Left lung (tissue), 10 donors: Measurements from ENCODE around the gene PFKFB3. TPM values are rescaled to one million over a fixed set of nuclear protein-coding genes. Genes with fewer than 3 reads are reported as not detected.

Experiments
- ATAC-seq: fragments of 200-7000 bp; cut with Tn5 transposase; one replicate; pipeline ENCODE4 v1.9.1; 2020; ENCODE audit warnings: moderate library complexity
- DNase-seq, 4 donors: peaks; one replicate each; pipeline ENCODE4 v3.0.0-alpha.2; 2013 to 2020
- H3K27ac ChIP-seq, 2 donors: fragments of 200-600 bp; sonication (generic) in 1 of 2; one replicate each; pipeline versions ENCODE4 v1.5.0 to v1.8.0; 2020 to 2021
- H3K27me3 ChIP-seq, 2 donors: fragments of 200-600 bp; sonication (generic) in 1 of 2; one replicate each; pipeline versions ENCODE4 v1.5.0 to v1.8.0; 2020 to 2021
- H3K36me3 ChIP-seq, 2 donors: fragments of 200-600 bp; sonication (generic) in 1 of 2; one replicate each; pipeline versions ENCODE4 v1.5.0 to v1.8.0; 2020 to 2021
- H3K4me1 ChIP-seq, 2 donors: fragments of 200-600 bp; one replicate each; pipeline ENCODE4 v1.8.0; 2021
- H3K4me3 ChIP-seq, 2 donors: fragments of 200-600 bp; sonication (generic) in 1 of 2; one replicate each; pipeline versions ENCODE4 v1.5.0 to v1.8.0; 2020 to 2021; ENCODE audit warnings: mild to moderate bottlenecking in 1 of 2
- H3K9me3 ChIP-seq, 2 donors: fragments of 200-600 bp; sonication (generic) in 1 of 2; one replicate each; pipeline versions ENCODE4 v1.5.0 to v1.8.0; 2020 to 2021
- intact Hi-C, 2 donors: fragments of 100-400 bp; cut with DNase I; formaldehyde crosslinking; loops; one replicate each; pipeline versions ENCODE4 v1.11.2 to v1.14.2; 2022
- polyA plus RNA-seq, 6 donors: library from polyadenylated mRNA; unstranded; fragments of 120-200 nt; gene quantifications; one replicate each; pipeline ENCODE4 v1.2.1, GENCODE V29; 2013; ENCODE audit not compliant: insufficient read length in 6 of 6
- total RNA-seq, 2 donors: library from RNA; stranded (reverse); fragmentation: NEBNext Ultra II Directional; extraction: Animal tissue kit (Norgen Biotek cat#: 25700); gene quantifications; one replicate each; pipeline ENCODE4 v1.2.1, GENCODE V29; 2021
- TF ChIP-seq, protein P1 (sequence below), 2 donors: fragments of 200-600 bp; sonication (generic) in 1 of 2; IDR thresholded peaks; one replicate each; pipeline versions ENCODE4 v1.5.0 to v1.8.0; 2021; ENCODE audit warnings: antibody characterized with exemption in 2 of 2
- donor health status: DM: no; HTN: yes; CAD: no.
- donor health status: DM: no; HTN: no; CAD: no.

PFKFB3 gene
- total and polyA plus RNA-seq, 8 donors, result 15.3 to 120 (median 22.5) TPM

DNA sequence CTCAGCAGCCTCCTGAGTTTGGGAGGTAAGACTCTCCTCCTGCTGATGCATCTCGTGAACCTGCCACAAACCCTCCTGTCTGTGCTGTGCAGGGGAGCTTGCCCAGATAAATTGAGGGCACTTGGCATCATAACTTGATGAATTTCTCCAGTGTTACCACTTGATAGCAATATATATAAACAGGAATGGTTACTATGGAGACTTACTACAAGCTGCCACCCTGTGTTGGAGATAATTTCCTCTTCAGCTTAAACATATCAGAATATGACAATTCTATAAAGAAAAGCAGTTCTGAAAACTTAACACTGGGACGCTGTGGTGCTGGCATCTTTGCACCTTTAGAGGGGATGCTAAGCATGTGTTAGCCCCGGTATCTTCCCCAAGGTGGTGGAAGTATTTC is 14.9 kb downstream of the PFKFB3 start:
- DNase-seq (no peak), ATAC-seq (no peak)
- H3K27me3 ChIP-seq, result no peaks in the 10 kb centered on the region
- TF ChIP-seq, protein P1, sequence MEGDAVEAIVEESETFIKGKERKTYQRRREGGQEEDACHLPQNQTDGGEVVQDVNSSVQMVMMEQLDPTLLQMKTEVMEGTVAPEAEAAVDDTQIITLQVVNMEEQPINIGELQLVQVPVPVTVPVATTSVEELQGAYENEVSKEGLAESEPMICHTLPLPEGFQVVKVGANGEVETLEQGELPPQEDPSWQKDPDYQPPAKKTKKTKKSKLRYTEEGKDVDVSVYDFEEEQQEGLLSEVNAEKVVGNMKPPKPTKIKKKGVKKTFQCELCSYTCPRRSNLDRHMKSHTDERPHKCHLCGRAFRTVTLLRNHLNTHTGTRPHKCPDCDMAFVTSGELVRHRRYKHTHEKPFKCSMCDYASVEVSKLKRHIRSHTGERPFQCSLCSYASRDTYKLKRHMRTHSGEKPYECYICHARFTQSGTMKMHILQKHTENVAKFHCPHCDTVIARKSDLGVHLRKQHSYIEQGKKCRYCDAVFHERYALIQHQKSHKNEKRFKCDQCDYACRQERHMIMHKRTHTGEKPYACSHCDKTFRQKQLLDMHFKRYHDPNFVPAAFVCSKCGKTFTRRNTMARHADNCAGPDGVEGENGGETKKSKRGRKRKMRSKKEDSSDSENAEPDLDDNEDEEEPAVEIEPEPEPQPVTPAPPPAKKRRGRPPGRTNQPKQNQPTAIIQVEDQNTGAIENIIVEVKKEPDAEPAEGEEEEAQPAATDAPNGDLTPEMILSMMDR (IDR thresholded peaks at IDR 0.05), result no peak
- H3K4me3 ChIP-seq, result no peak overlapping the region
- peaks cover 0 to 8% of the 10 kb centered on the region in 2 donors for H3K4me1 ChIP-seq
- intact Hi-C loops, result no loop called here
- peaks cover 0 to 100% of the 10 kb centered on the region in 2 donors for H3K36me3 ChIP-seq
- H3K9me3 ChIP-seq, result no peaks in the 10 kb centered on the region
- no peak overlapping the region for H3K27ac ChIP-seq

DNA sequence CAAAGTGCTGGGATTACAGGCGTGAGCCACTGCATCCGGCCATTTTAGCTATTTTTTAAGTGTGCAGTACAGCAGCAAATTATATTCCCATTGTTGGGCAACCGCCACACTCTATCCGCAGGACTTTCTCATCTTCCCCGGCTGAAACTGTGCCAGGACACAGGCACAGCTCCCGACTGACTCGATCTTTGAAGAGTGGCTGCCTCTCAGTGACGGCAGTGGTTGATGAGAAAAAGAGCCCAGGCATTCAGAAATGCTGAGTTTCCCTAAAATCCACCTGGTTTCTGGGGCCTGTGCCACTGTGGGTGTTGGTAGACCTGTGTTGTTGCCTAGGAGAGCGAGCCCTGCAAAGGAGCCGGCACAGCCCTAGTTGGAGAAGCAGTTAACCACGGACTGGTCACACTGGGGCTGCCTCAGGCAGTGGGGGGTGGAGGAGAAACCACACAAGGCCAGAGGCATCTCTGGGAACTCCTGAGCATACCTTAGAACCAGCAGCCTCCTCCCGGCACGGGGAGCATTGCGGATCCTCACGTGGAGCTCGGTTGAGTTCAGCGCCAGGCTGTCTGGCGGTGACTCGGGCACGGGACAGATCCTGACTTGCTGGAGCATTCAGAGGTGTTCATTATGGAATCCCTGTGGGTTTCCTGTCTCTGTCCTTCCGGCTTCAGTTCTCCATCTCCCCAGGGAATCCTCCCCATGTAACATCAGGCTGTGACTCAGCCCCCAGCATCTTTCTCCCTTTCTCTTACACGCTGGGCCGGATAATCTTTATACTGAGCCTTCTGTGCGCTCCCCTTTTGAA is 16.2 kb downstream of the PFKFB3 start:
- Histone ChIP-seq H3K27ac (no peak overlapping the region), H3K4me1 (peaks cover 0 to 8% of the 10 kb centered on the region in 2 donors), H3K9me3 (no peaks in the 10 kb centered on the region), H3K36me3 (peaks cover 0 to 100% of the 10 kb centered on the region in 2 donors), H3K27me3 (no peaks in the 10 kb centered on the region), H3K4me3 (no peak overlapping the region)
- TF ChIP-seq, protein P1 (IDR thresholded peaks at IDR 0.05), result no peak
- no peak for ATAC-seq
- intact Hi-C loops, result no loop called here
- DNase-seq, result no peak

DNA sequence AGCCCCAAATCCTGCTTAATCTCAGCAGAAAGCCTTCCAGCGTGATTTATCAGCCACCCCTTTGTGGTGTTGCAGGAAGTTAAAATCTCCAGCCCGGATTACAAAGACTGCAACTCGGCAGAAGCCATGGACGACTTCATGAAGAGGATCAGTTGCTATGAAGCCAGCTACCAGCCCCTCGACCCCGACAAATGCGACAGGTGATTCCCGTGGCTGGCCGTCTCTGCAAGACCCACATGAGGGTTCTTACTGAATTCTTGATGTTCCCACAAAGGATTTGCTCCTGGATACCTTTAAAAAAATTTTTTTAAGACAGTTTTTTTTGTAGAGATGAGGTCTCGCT is 16.7 kb downstream of the PFKFB3 start:
- DNase-seq (no peak), ATAC-seq (no peak)
- Histone ChIP-seq H3K27me3 (no peaks in the 10 kb centered on the region), H3K4me3 (no peak overlapping the region), H3K36me3 (peaks cover 0 to 100% of the 10 kb centered on the region in 2 donors), H3K27ac (no peak overlapping the region), H3K9me3 (no peaks in the 10 kb centered on the region), H3K4me1 (peaks cover 0 to 8% of the 10 kb centered on the region in 2 donors)
- intact Hi-C loops, result no loop called here
- TF ChIP-seq, protein P1 (IDR thresholded peaks at IDR 0.05), result no peak

DNA sequence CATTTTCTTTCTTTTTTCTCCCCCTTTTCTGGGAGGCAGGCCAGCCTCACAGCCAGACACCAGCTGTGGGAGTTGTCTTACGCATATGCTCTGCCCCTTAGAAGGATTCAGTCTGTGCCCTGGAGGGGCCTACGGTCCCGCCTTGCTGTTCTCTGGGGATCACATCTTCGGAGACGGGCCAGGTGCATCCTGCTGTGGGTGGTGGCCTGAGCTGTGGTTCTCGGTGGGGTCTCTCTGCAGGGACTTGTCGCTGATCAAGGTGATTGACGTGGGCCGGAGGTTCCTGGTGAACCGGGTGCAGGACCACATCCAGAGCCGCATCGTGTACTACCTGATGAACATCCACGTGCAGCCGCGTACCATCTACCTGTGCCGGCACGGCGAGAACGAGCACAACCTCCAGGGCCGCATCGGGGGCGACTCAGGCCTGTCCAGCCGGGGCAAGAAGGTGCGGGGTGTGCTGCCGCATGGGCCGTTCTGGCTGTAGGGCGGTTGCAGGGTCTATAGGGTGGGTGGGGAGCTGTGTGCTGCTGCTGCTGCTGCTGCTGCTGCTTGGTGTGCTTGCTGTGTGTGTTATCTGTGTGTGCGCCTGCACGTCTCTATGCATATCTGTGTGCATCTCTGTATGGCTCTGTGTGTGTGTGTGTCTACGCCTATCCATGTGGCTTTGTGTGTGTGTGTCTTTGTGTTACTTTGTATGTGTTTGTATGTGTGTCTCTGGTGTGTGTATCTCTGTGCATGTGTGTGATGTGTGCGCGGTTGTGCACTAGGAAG is 17.9 kb downstream of the PFKFB3 start:
- TF ChIP-seq, protein P1 (IDR thresholded peaks at IDR 0.05), result no peak
- intact Hi-C loops, result no loop called here
- Histone ChIP-seq H3K4me1 (peaks cover 0 to 8% of the 10 kb centered on the region in 2 donors), H3K4me3 (no peak overlapping the region), H3K9me3 (no peaks in the 10 kb centered on the region), H3K27me3 (no peaks in the 10 kb centered on the region), H3K36me3 (peaks cover 0 to 100% of the 10 kb centered on the region in 2 donors), H3K27ac (no peak overlapping the region)
- no peak for ATAC-seq
- DNase-seq, result no peak
